Right atrium auricular region (tissue), 2 donors: ENCODE data around the gene CLUH. TPM values are rescaled to one million over a fixed set of nuclear protein-coding genes. Genes with fewer than 3 reads are reported as not detected.
A peak's percentile ranks its signal among the peaks of the same experiment; 100 is the strongest.

Source experiments
- DNase-seq: peaks from one replicate; pipeline ENCODE4 v3.0.0-alpha.2; 2019; ENCODE audit warnings: low spot score
- H3K27ac ChIP-seq, 2 donors: fragments of 200-600 bp; sonication (generic); 1 replicate in 1 of 2; 2 replicates in 1 of 2; pipeline ENCODE4 v1.5.1; 2016 to 2019
- H3K27me3 ChIP-seq, 2 donors: fragments of 200-600 bp; sonication (generic); one replicate each; pipeline versions ENCODE4 v1.5.1 to v1.6.0; 2017 to 2019
- H3K36me3 ChIP-seq: fragments of 200-600 bp; sonication (generic); one replicate; pipeline ENCODE4 v1.5.1; 2016
- H3K4me1 ChIP-seq, 2 donors: fragments of 200-600 bp; sonication (generic); one replicate each; pipeline versions ENCODE4 v1.5.1 to v1.6.0; 2017 to 2019
- H3K4me3 ChIP-seq, 2 donors: fragments of 200-600 bp; sonication (generic); 1 replicate in 1 of 2; 2 replicates in 1 of 2; pipeline ENCODE4 v1.5.1; 2017 to 2019; ENCODE audit warnings: mild to moderate bottlenecking in 1 of 2, moderate library complexity in 1 of 2
- H3K9me3 ChIP-seq, 2 donors: fragments of 200-600 bp; sonication (generic); one replicate each; pipeline ENCODE4 v1.5.1; 2019
- CTCF ChIP-seq, 2 donors: fragments of 200-600 bp; sonication (generic); IDR thresholded peaks; one replicate each; pipeline ENCODE4 v1.5.1; 2019; ENCODE audit warnings: antibody characterized with exemption in 2 of 2
- total RNA-seq, 2 donors: library from RNA; depleted of rRNA; stranded (reverse); fragments of >200 nt; gene quantifications; one replicate each; pipeline ENCODE4 v1.1.0, GENCODE V29; 2016

The CLUH gene
- total RNA-seq, 2 donors from 2014 or later, result 94.4 to 126 TPM

- Histone ChIP-seq H3K4me1 (peaks cover 0 to 26% of the 10 kb centered on the region in 2 donors), H3K36me3 (peaks cover 76% of the 10 kb centered on the region), H3K27ac (no peak overlapping the region), H3K27me3 (no peaks in the 10 kb centered on the region), H3K4me3 (no peak overlapping the region), H3K9me3 (no peaks in the 10 kb centered on the region)
- TF ChIP-seq CTCF (IDR thresholded peaks at IDR 0.05), result no peak
- no peak for DNase-seq
These were observed 18.8 kb downstream of the CLUH start for GRCh38 chr17:2692781-2693135.

GRCh38 chr17:2691965-2692780 is 19.4 kb downstream of the CLUH start:
- Histone ChIP-seq H3K36me3 (peaks cover 70% of the 10 kb centered on the region), H3K4me3 (no peak overlapping the region), H3K27ac (no peak overlapping the region), H3K4me1 (peaks cover 0 to 31% of the 10 kb centered on the region in 2 donors), H3K9me3 (no peaks in the 10 kb centered on the region), H3K27me3 (no peaks in the 10 kb centered on the region)
- TF ChIP-seq CTCF (IDR thresholded peaks at IDR 0.05), result no peak
- DNase-seq, result no peak

GRCh38 chr17:2691069-2691871 is 20.3 kb downstream of the CLUH start:
- no peak overlapping the region for H3K4me3 ChIP-seq
- no peak for TF ChIP-seq CTCF (IDR thresholded peaks at IDR 0.05)
- DNase-seq, result no peak
- peaks cover 0 to 40% of the 10 kb centered on the region in 2 donors for H3K4me1 ChIP-seq
- no peak overlapping the region for H3K27ac ChIP-seq
- peaks cover 61% of the 10 kb centered on the region for H3K36me3 ChIP-seq
- no peaks in the 10 kb centered on the region for H3K27me3 ChIP-seq
- no peaks in the 10 kb centered on the region for H3K9me3 ChIP-seq

- no peak for TF ChIP-seq CTCF (IDR thresholded peaks at IDR 0.05)
- H3K27ac ChIP-seq, result no peak overlapping the region
- peaks cover 0 to 44% of the 10 kb centered on the region in 2 donors for H3K4me1 ChIP-seq
- no peaks in the 10 kb centered on the region for H3K27me3 ChIP-seq
- DNase-seq, result peak; percentile 53
- H3K36me3 ChIP-seq, result peaks cover 52% of the 10 kb centered on the region
- peak overlapping the region in 1 of 2 donors; percentile 4 for H3K4me3 ChIP-seq
- no peaks in the 10 kb centered on the region for H3K9me3 ChIP-seq
These were observed 21.1 kb downstream of the CLUH start for GRCh38 chr17:2690165-2691068.

- no peak overlapping the region for H3K4me3 ChIP-seq
- no peaks in the 10 kb centered on the region for H3K9me3 ChIP-seq
- H3K27me3 ChIP-seq, result no peaks in the 10 kb centered on the region
- H3K4me1 ChIP-seq, result peaks cover 0 to 44% of the 10 kb centered on the region in 2 donors
- H3K36me3 ChIP-seq, result peaks cover 45% of the 10 kb centered on the region
- DNase-seq, result peak; percentile 59
- no peak for TF ChIP-seq CTCF (IDR thresholded peaks at IDR 0.05)
- peak overlapping the region in 1 of 2 donors; percentile 44 for H3K27ac ChIP-seq
These were observed 22.0 kb downstream of the CLUH start for GRCh38 chr17:2689411-2690164.
